Mesenchymal stem cell (in vitro differentiated cells and primary cell): ENCODE results near the gene PERP. TPM values are rescaled to one million over a fixed set of nuclear protein-coding genes. Genes with fewer than 3 reads are reported as not detected.

Source experiments
- DNase-seq: peaks from one replicate; pipeline ENCODE4 v3.0.0-alpha.2; 2013
- H2AFZ ChIP-seq: one replicate; pipeline ENCODE4 v1.6.1; 2013; ENCODE audit warnings: low read depth, mild to moderate bottlenecking, control low read depth, inconsistent platforms, low read length, moderate library complexity
- H2AK5ac ChIP-seq: 2 replicates; pipeline ENCODE4 v1.6.1; 2013; ENCODE audit warnings: low read length, moderate library complexity, mild to moderate bottlenecking, inconsistent platforms; ENCODE audit not compliant: severe bottlenecking
- H2BK120ac ChIP-seq: one replicate; pipeline ENCODE4 v1.6.1; 2013; ENCODE audit warnings: low read depth, mild to moderate bottlenecking, inconsistent platforms, low read length, moderate library complexity
- H2BK12ac ChIP-seq, 2 experiments: one replicate each; pipeline ENCODE4 v1.6.1; 2013; ENCODE audit warnings: inconsistent platforms in 2 of 2, low read length in 2 of 2, mild to moderate bottlenecking in 2 of 2, moderate library complexity in 2 of 2, control low read depth in 1 of 2
- H2BK15ac ChIP-seq: one replicate; pipeline ENCODE4 v1.6.1; 2013; ENCODE audit warnings: mild to moderate bottlenecking, low read depth, inconsistent platforms; ENCODE audit not compliant: poor library complexity, severe bottlenecking
- H2BK5ac ChIP-seq: 2 replicates; pipeline ENCODE4 v1.6.1; 2013; ENCODE audit warnings: low read depth, mild to moderate bottlenecking, low read length, control low read depth, inconsistent platforms; ENCODE audit not compliant: poor library complexity, severe bottlenecking
- H3K14ac ChIP-seq, 2 experiments: one replicate each; pipeline ENCODE4 v1.6.1; 2013; ENCODE audit warnings: inconsistent platforms in 2 of 2, low read length in 2 of 2, control low read depth in 1 of 2, mild to moderate bottlenecking in 1 of 2, moderate library complexity in 1 of 2
- H3K18ac ChIP-seq, 2 experiments: one replicate each; pipeline ENCODE4 v1.6.1; 2013; ENCODE audit warnings: inconsistent platforms in 2 of 2, low read length in 2 of 2, control low read depth in 1 of 2, low read depth in 1 of 2, mild to moderate bottlenecking in 1 of 2
- H3K23ac ChIP-seq, 2 experiments: one replicate each; pipeline ENCODE4 v1.6.1; 2013; ENCODE audit warnings: inconsistent platforms in 2 of 2, low read length in 2 of 2, mild to moderate bottlenecking in 2 of 2, moderate library complexity in 2 of 2, control low read depth in 1 of 2
- H3K27ac ChIP-seq: 2 replicates; pipeline ENCODE4 v1.5.1; 2013; ENCODE audit warnings: mild to moderate bottlenecking, moderate library complexity, low read length, control low read depth, inconsistent platforms; ENCODE audit not compliant: poor library complexity, severe bottlenecking
- H3K27me3 ChIP-seq, 2 experiments: 2 replicates each; pipeline versions ENCODE4 v1.6.1 to v1.7.0; 2013; ENCODE audit warnings: low read length in 2 of 2, mild to moderate bottlenecking in 2 of 2, moderate library complexity in 2 of 2, control low read depth in 1 of 2, inconsistent platforms in 1 of 2; ENCODE audit not compliant: control insufficient read depth in 1 of 2, insufficient read depth in 1 of 2
- H3K36me3 ChIP-seq, 2 experiments: 2 replicates each; pipeline versions ENCODE4 v1.6.1 to v1.7.0; 2013; ENCODE audit warnings: low read length in 2 of 2, control low read depth in 1 of 2, inconsistent platforms in 1 of 2, low read depth in 1 of 2, mild to moderate bottlenecking in 1 of 2; ENCODE audit not compliant: insufficient read depth in 2 of 2, control insufficient read depth in 1 of 2
- H3K4ac ChIP-seq, 2 experiments: one replicate each; pipeline ENCODE4 v1.6.1; 2013; ENCODE audit warnings: inconsistent platforms in 2 of 2, low read length in 2 of 2, mild to moderate bottlenecking in 2 of 2, moderate library complexity in 2 of 2, control low read depth in 1 of 2, low read depth in 1 of 2
- H3K4me1 ChIP-seq: 2 replicates; pipeline ENCODE4 v1.6.1; 2013; ENCODE audit warnings: low read depth, low read length, control low read depth; ENCODE audit not compliant: control insufficient read depth, insufficient read depth
- H3K4me2 ChIP-seq: 2 replicates; pipeline ENCODE4 v1.6.1; 2013; ENCODE audit warnings: low read length, mild to moderate bottlenecking, inconsistent platforms; ENCODE audit not compliant: poor library complexity, severe bottlenecking
- H3K4me3 ChIP-seq, 2 experiments: 2 replicates each; pipeline versions ENCODE4 v1.5.1 to v1.7.0; 2013; ENCODE audit warnings: low read length in 2 of 2, mild to moderate bottlenecking in 2 of 2, control low read depth in 1 of 2, low read depth in 1 of 2; ENCODE audit not compliant: insufficient read depth in 1 of 2
- H3K79me1 ChIP-seq: replicated peaks from 2 replicates; pipeline ENCODE4 v1.6.1; 2013; ENCODE audit warnings: mild to moderate bottlenecking, control low read depth, low read length, inconsistent platforms; ENCODE audit not compliant: poor library complexity, severe bottlenecking
- H3K9ac ChIP-seq: 2 replicates; pipeline ENCODE4 v1.7.0; 2013; ENCODE audit warnings: mild to moderate bottlenecking, low read length, moderate library complexity
- H3K9me3 ChIP-seq: 2 replicates; pipeline ENCODE4 v1.7.0; 2013; ENCODE audit warnings: mild to moderate bottlenecking, low read length; ENCODE audit not compliant: control insufficient read depth
- H4K8ac ChIP-seq: one replicate; pipeline ENCODE4 v1.6.1; 2013; ENCODE audit warnings: inconsistent platforms, mild to moderate bottlenecking, low read length, moderate library complexity
- H4K91ac ChIP-seq: one replicate; pipeline ENCODE4 v1.6.1; 2013; ENCODE audit warnings: mild to moderate bottlenecking, low read length, inconsistent platforms
- WGBS: methylation state at CpG from one replicate; pipeline ENCODE4 v1.1.7; 2013; ENCODE audit warnings: mixed read lengths; 5-methylcytosine and 5-hydroxymethylcytosine counted together
- polyA plus RNA-seq, 2 experiments: library from polyadenylated mRNA; stranded (reverse); fragments of 200-250 nt; gene quantifications; one replicate each; pipeline ENCODE4 v1.2.3, GENCODE V29; 2013

Gene PERP
- 54.7 TPM for polyA plus RNA-seq (2013, experiment 1 of 2)
- 58.3 TPM for polyA plus RNA-seq (2013, experiment 2 of 2)

GRCh38 chr6:138107078-138107751, at the start of gene PERP:
PERP (minus strand) TSS chr6:138107419; CDS start chr6:138107340, 79 bp downstream.
- Histone ChIP-seq H3K79me1 (no peaks in the 10 kb centered on the region), H2BK5ac (peak within 1 kb of the TSS; percentile 83), H2AK5ac (no peak within 1 kb of the TSS), H3K27me3 (peaks cover 0 to 5% of the 10 kb centered on the region in 2 experiments), H3K9ac (peak within 1 kb of the TSS; percentile 91), H3K4ac (peak within 1 kb of the TSS; percentile 15 to 75), H3K4me3 (peak within 1 kb of the TSS; percentile 83 to 97), H4K91ac (peak within 1 kb of the TSS; percentile 84), H2BK12ac (peak within 1 kb of the TSS in 1 of 2 experiments; percentile 72), H3K27ac (peak within 1 kb of the TSS; percentile 46), H3K36me3 (no peaks in the 10 kb centered on the region), H3K4me2 (peak within 1 kb of the TSS; percentile 90), H3K23ac (peak within 1 kb of the TSS in 1 of 2 experiments; percentile 97), H3K14ac (peak within 1 kb of the TSS in 1 of 2 experiments; percentile 96), H2BK120ac (peak within 1 kb of the TSS; percentile 11), H2BK15ac (no peak within 1 kb of the TSS), H2AFZ (peak within 1 kb of the TSS; percentile 95), H3K9me3 (no peaks in the 10 kb centered on the region), H4K8ac (peak within 1 kb of the TSS; percentile 83), H3K4me1 (peaks cover 5% of the 10 kb centered on the region), H3K18ac (peak within 1 kb of the TSS; percentile 88 to 97)
- peak; percentile 53 for DNase-seq
- under 1% methylated on average over 50 of the region's 83 CpGs for WGBS

- no peak overlapping the region for H3K23ac ChIP-seq
- no peaks in the 10 kb centered on the region for H3K79me1 ChIP-seq
- no peak overlapping the region for H2AK5ac ChIP-seq
- no peak overlapping the region for H2BK12ac ChIP-seq
- H3K4ac ChIP-seq: no peak overlapping the region
- no peak overlapping the region for H2BK15ac ChIP-seq
- no peak overlapping the region for H2AFZ ChIP-seq
- no peak overlapping the region for H3K9ac ChIP-seq
- H3K18ac ChIP-seq: no peak overlapping the region
- H3K27me3 ChIP-seq: peaks cover 10 to 40% of the 10 kb centered on the region in 2 experiments
- no peak overlapping the region for H3K27ac ChIP-seq
- no peak overlapping the region for H2BK5ac ChIP-seq
- DNase-seq: no peak
- no peaks in the 10 kb centered on the region for H3K4me1 ChIP-seq
- H3K14ac ChIP-seq: no peak overlapping the region
- no peak overlapping the region for H4K8ac ChIP-seq
- WGBS: 75% methylated on average over 1 of the region's 1 CpG
- H4K91ac ChIP-seq: no peak overlapping the region
- H2BK120ac ChIP-seq: no peak overlapping the region
- H3K9me3 ChIP-seq: peaks cover 4% of the 10 kb centered on the region
- no peak overlapping the region for H3K4me3 ChIP-seq
- no peak overlapping the region for H3K4me2 ChIP-seq
- H3K36me3 ChIP-seq: no peaks in the 10 kb centered on the region
Measured at GRCh38 chr6:138155443-138155842, 48.2 kb upstream of the PERP start.

DNA sequence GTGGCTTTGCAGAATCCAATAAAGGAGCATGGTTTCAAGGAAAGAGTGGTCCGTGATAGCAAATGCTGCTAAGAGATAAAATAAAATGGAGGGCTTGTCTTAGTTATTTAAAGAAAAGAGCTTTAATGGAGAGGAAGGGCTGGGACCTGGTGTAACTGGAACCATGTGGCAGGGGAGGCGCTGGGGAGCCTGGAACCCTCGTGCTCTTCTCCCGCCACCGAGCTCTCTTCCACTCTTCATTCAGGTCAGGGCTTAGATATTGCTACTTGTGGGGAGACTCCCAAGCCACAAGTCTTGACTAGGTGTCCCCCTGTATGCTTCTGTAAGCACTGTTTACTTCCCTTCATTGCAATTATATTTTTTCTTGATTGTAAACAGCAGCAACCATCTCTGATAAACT, 39.3 kb upstream of the PERP start:
- Histone ChIP-seq H3K9ac (no peak overlapping the region), H3K9me3 (no peaks in the 10 kb centered on the region), H2AK5ac (no peak overlapping the region), H2BK12ac (no peak overlapping the region), H4K8ac (no peak overlapping the region), H2BK15ac (no peak overlapping the region), H3K36me3 (no peaks in the 10 kb centered on the region), H3K27me3 (no peaks in the 10 kb centered on the region), H3K4me1 (no peaks in the 10 kb centered on the region), H3K79me1 (no peaks in the 10 kb centered on the region), H3K18ac (no peak overlapping the region), H3K4me2 (no peak overlapping the region), H3K27ac (no peak overlapping the region), H3K23ac (no peak overlapping the region), H2BK120ac (no peak overlapping the region), H2BK5ac (no peak overlapping the region), H2AFZ (no peak overlapping the region), H3K14ac (no peak overlapping the region), H3K4me3 (no peak overlapping the region), H4K91ac (no peak overlapping the region), H3K4ac (no peak overlapping the region)
- 73% methylated on average over 5 of the region's 5 CpGs for WGBS
- no peak for DNase-seq

GRCh38 chr6:138145402-138145801, 38.2 kb upstream of the PERP start:
- Histone ChIP-seq H2AFZ (no peak overlapping the region), H2BK15ac (no peak overlapping the region), H4K91ac (no peak overlapping the region), H3K9ac (no peak overlapping the region), H3K4me2 (no peak overlapping the region), H3K18ac (no peak overlapping the region), H3K14ac (no peak overlapping the region), H3K4me3 (no peak overlapping the region), H3K4ac (no peak overlapping the region), H2BK120ac (no peak overlapping the region), H3K79me1 (no peaks in the 10 kb centered on the region), H2AK5ac (no peak overlapping the region), H3K27me3 (no peaks in the 10 kb centered on the region), H3K23ac (no peak overlapping the region), H4K8ac (no peak overlapping the region), H2BK5ac (no peak overlapping the region), H3K27ac (no peak overlapping the region), H3K4me1 (no peaks in the 10 kb centered on the region), H3K9me3 (no peaks in the 10 kb centered on the region), H3K36me3 (no peaks in the 10 kb centered on the region), H2BK12ac (no peak overlapping the region)
- 100% methylated on average over 3 of the region's 3 CpGs for WGBS
- no peak for DNase-seq
